Measurements from ENCODE around the gene BTBD9. TPM values are rescaled to one million over a fixed set of nuclear protein-coding genes. Genes with fewer than 3 reads are reported as not detected.

The BTBD9 gene
- total RNA-seq, 1 donor from 2014 or later: 14.8 TPM

GRCh38 chr6:38572186-38572813 lies 67.4 kb downstream of the BTBD9 start:
- no peak for DNase-seq (ENCODE audit: low spot score)
- TF ChIP-seq CTCF (IDR thresholded peaks at IDR 0.05): no peak
- no peak overlapping the region for H3K27ac Mint-ChIP-seq (ENCODE audit: unreplicated experiment)
- H3K4me1 Mint-ChIP-seq (ENCODE audit: low read depth): peaks cover 13% of the 10 kb centered on the region
- peaks cover 6% of the 10 kb centered on the region for H3K36me3 Mint-ChIP-seq (ENCODE audit: low read depth)
- H3K4me3 Mint-ChIP-seq (ENCODE audit: unreplicated experiment): no peak overlapping the region
- H3K27me3 Mint-ChIP-seq (ENCODE audit: low read depth): no peaks in the 10 kb centered on the region
- peaks cover 5% of the 10 kb centered on the region for H3K9me3 Mint-ChIP-seq (ENCODE audit: low read depth)

GRCh38 chr6:38571721-38572120 lies 68.0 kb downstream of the BTBD9 start:
- Mint-ChIP-seq H3K36me3 (ENCODE audit: low read depth) (peaks cover 3% of the 10 kb centered on the region), H3K4me3 (ENCODE audit: unreplicated experiment) (no peak overlapping the region), H3K9me3 (ENCODE audit: low read depth) (peaks cover 5% of the 10 kb centered on the region), H3K27me3 (ENCODE audit: low read depth) (no peaks in the 10 kb centered on the region), H3K4me1 (ENCODE audit: low read depth) (peaks cover 18% of the 10 kb centered on the region), H3K27ac (ENCODE audit: unreplicated experiment) (no peak overlapping the region)
- TF ChIP-seq CTCF (IDR thresholded peaks at IDR 0.05): no peak
- DNase-seq (ENCODE audit: low spot score): no peak

GRCh38 chr6:38570750-38571149 lies 69.0 kb downstream of the BTBD9 start:
- TF ChIP-seq CTCF (IDR thresholded peaks at IDR 0.05): peak; percentile 88
- Mint-ChIP-seq H3K9me3 (ENCODE audit: low read depth) (peaks cover 5% of the 10 kb centered on the region), H3K36me3 (ENCODE audit: low read depth) (peaks cover 3% of the 10 kb centered on the region), H3K27ac (ENCODE audit: unreplicated experiment) (no peak overlapping the region), H3K4me1 (ENCODE audit: low read depth) (peaks cover 24% of the 10 kb centered on the region), H3K4me3 (ENCODE audit: unreplicated experiment) (no peak overlapping the region), H3K27me3 (ENCODE audit: low read depth) (no peaks in the 10 kb centered on the region)
- DNase-seq (ENCODE audit: low spot score): no peak

- Mint-ChIP-seq H3K36me3 (ENCODE audit: low read depth) (no peaks in the 10 kb centered on the region), H3K4me3 (ENCODE audit: unreplicated experiment) (peak overlapping the region; percentile 33), H3K9me3 (ENCODE audit: low read depth) (no peaks in the 10 kb centered on the region), H3K27ac (ENCODE audit: unreplicated experiment) (peak overlapping the region; percentile 82), H3K27me3 (ENCODE audit: low read depth) (no peaks in the 10 kb centered on the region), H3K4me1 (ENCODE audit: low read depth) (peaks cover 24% of the 10 kb centered on the region)
- no peak for TF ChIP-seq CTCF (IDR thresholded peaks at IDR 0.05)
- no peak for DNase-seq (ENCODE audit: low spot score)
These were observed 72.3 kb downstream of the BTBD9 start for GRCh38 chr6:38567436-38567835.

- DNase-seq (ENCODE audit: low spot score): no peak
- Mint-ChIP-seq H3K9me3 (ENCODE audit: low read depth) (no peaks in the 10 kb centered on the region), H3K4me3 (ENCODE audit: unreplicated experiment) (no peak overlapping the region), H3K27ac (ENCODE audit: unreplicated experiment) (no peak overlapping the region), H3K36me3 (ENCODE audit: low read depth) (no peaks in the 10 kb centered on the region), H3K27me3 (ENCODE audit: low read depth) (no peaks in the 10 kb centered on the region), H3K4me1 (ENCODE audit: low read depth) (peaks cover 24% of the 10 kb centered on the region)
- no peak for TF ChIP-seq CTCF (IDR thresholded peaks at IDR 0.05)
These were observed 73.3 kb downstream of the BTBD9 start for GRCh38 chr6:38566295-38567030.

All from chondrocyte (in vitro differentiated cells).